K562 (cell line): Measurements from ENCODE around the gene KRT36. TPM values are rescaled to one million over a fixed set of nuclear protein-coding genes. Genes with fewer than 3 reads are reported as not detected.

Experiments used
- ATAC-seq: fragments of 200-7000 bp; cut with Tn5 transposase; 3 replicates; pipeline ENCODE4 v1.9.1; 2020; ENCODE audit warnings: moderate library complexity
- BruUV-seq: library from RNA; stranded (reverse); fragments of 400-500 nt; replicated peaks from 2 replicates; lab custom pipeline; 2021; lab: Mats Ljungman, UMichigan
- CTCF ChIA-PET: fragments of 300-600 bp; formaldehyde crosslinking; extraction: SDS; loops from one replicate; lab custom pipeline; 2021; ENCODE audit warnings: low intra/inter-chr PET ratio; lab: Yijun Ruan, JAX
- POLR2A ChIA-PET: fragments of 300-600, 350-650 bp; sonication (Branson Sonifier 250); formaldehyde crosslinking; extraction: SDS; loops from one replicate; lab custom pipeline; 2021; ENCODE audit warnings: antibody characterized with exemption, inconsistent platforms; lab: Yijun Ruan, JAX
- DNase-seq, 4 experiments: peaks; one replicate each; pipeline versions ENCODE4 v3.0.0 to v3.0.0-alpha.2; 2011 to 2018; ENCODE audit warnings: low spot score in 3 of 4, mixed read lengths in 3 of 4; ENCODE audit errors: extremely low read depth in 1 of 4
- FAIRE-seq: peaks from 2 replicates; lab custom pipeline; 2011; peaks lifted over from hg19 to GRCh38; lab: Jason Lieb, UNC
- H2AFZ ChIP-seq: 2 replicates; pipeline ENCODE4 v1.6.0; 2011; ENCODE audit warnings: low read depth, low read length, control low read depth, inconsistent platforms
- H3K27ac ChIP-seq: fragments of 200-600 bp; 3 replicates; pipeline ENCODE4 v1.8.0; 2011; ENCODE audit warnings: low read depth, mild to moderate bottlenecking, control low read depth, inconsistent platforms, low read length, moderate library complexity, mixed read lengths; ENCODE audit errors: extremely low read depth
- H3K27me3 ChIP-seq, 2 experiments: fragments of 300-600 bp in 1 of 2; 2 replicates in 1 of 2; 3 replicates in 1 of 2; pipeline versions ENCODE4 v1.6.0 to v1.8.0; 2011; ENCODE audit warnings: inconsistent platforms in 2 of 2, low read length in 2 of 2, mild to moderate bottlenecking in 1 of 2, mixed read lengths in 1 of 2, moderate library complexity in 1 of 2; ENCODE audit not compliant: control insufficient read depth in 2 of 2, insufficient read depth in 2 of 2
- H3K36me3 ChIP-seq: fragments of 300-600 bp; 3 replicates; pipeline ENCODE4 v1.8.0; 2011; ENCODE audit warnings: mild to moderate bottlenecking, low read length, inconsistent platforms; ENCODE audit not compliant: control insufficient read depth, insufficient read depth
- H3K4me1 ChIP-seq, 2 experiments: fragments of 200-600 bp in 1 of 2; replicated peaks in 1 of 2; 2 replicates in 1 of 2; 3 replicates in 1 of 2; pipeline versions ENCODE4 v1.5.1 to v1.8.0; 2011; ENCODE audit warnings: inconsistent platforms in 2 of 2, low read length in 2 of 2, mild to moderate bottlenecking in 1 of 2, mixed read lengths in 1 of 2, moderate library complexity in 1 of 2; ENCODE audit not compliant: control insufficient read depth in 2 of 2, insufficient read depth in 2 of 2
- H3K4me2 ChIP-seq: 2 replicates; pipeline ENCODE4 v1.6.1; 2011; ENCODE audit warnings: low read length, control low read depth, inconsistent platforms, mixed read lengths; ENCODE audit not compliant: insufficient read depth
- H3K4me3 ChIP-seq: fragments of 200-600 bp; sonication (generic), shearing (Covaris generic); 2 replicates; pipeline ENCODE4 v1.5.1; 2016; ENCODE audit warnings: control low read depth, inconsistent platforms
- H3K79me2 ChIP-seq: fragments of 200-600 bp; 3 replicates; pipeline ENCODE4 v1.8.0; 2011; ENCODE audit warnings: low read length, inconsistent platforms; ENCODE audit not compliant: control insufficient read depth, insufficient read depth
- H3K9ac ChIP-seq, 2 experiments: 2 replicates each; pipeline versions ENCODE4 v1.6.0 to v1.6.1; 2011; ENCODE audit warnings: low read depth in 2 of 2, low read length in 2 of 2, control low read depth in 1 of 2, inconsistent platforms in 1 of 2, mild to moderate bottlenecking in 1 of 2, mixed read lengths in 1 of 2; ENCODE audit not compliant: insufficient read depth in 1 of 2
- H3K9me1 ChIP-seq: one replicate; pipeline ENCODE4 v1.6.0; 2011; ENCODE audit warnings: inconsistent platforms, mild to moderate bottlenecking, low read length, moderate library complexity; ENCODE audit not compliant: control insufficient read depth, insufficient read depth
- H3K9me3 ChIP-seq: replicated peaks from 2 replicates; pipeline ENCODE4 v1.5.1; 2011; ENCODE audit warnings: low read depth, low read length, inconsistent platforms; ENCODE audit not compliant: control insufficient read depth, insufficient read depth
- H4K20me1 ChIP-seq: replicated peaks from 2 replicates; pipeline ENCODE4 v1.6.1; 2011; ENCODE audit warnings: low read length, inconsistent platforms, mixed read lengths; ENCODE audit not compliant: control insufficient read depth, insufficient read depth
- AFF4 ChIP-seq: sonication (generic); formaldehyde crosslinking; IDR thresholded peaks from 2 replicates; pipeline ENCODE4 v1.8.0; 2023; ENCODE audit warnings: mild to moderate bottlenecking, missing genetic modification reagents
- ASH1L ChIP-seq: fragments of 450-650 bp; IDR thresholded peaks from 2 replicates; pipeline ENCODE4 v1.6.1; 2018; ENCODE audit warnings: borderline replicate concordance, mild to moderate bottlenecking, low read depth; ENCODE audit not compliant: partially characterized antibody
- BRD9 ChIP-seq: fragments of 450-650 bp; IDR thresholded peaks from 2 replicates; pipeline ENCODE4 v1.6.1; 2018; ENCODE audit warnings: low read depth; ENCODE audit not compliant: partially characterized antibody
- CC2D1A ChIP-seq: fragments of 450-650 bp; IDR thresholded peaks from 2 replicates; pipeline ENCODE4 v1.6.1; 2017; ENCODE audit warnings: mild to moderate bottlenecking
- CREBBP ChIP-seq: IDR thresholded peaks from one replicate; pipeline ENCODE4 v1.6.1; 2012; ENCODE audit warnings: low read depth, mild to moderate bottlenecking, control low read depth, inconsistent platforms, low read length
- EHMT2 ChIP-seq: fragments of 450-650 bp; IDR thresholded peaks from 2 replicates; pipeline ENCODE4 v1.6.1; 2018; ENCODE audit warnings: antibody characterized with exemption
- FOXA1 ChIP-seq: fragments of 450-650 bp; IDR thresholded peaks from 2 replicates; pipeline ENCODE4 v1.6.1; 2016; ENCODE audit warnings: mild to moderate bottlenecking, borderline replicate concordance
- SRSF1 ChIP-seq: fragments of 200-400 bp; formaldehyde crosslinking; IDR thresholded peaks from 2 replicates; pipeline ENCODE4 v1.6.1; 2017; ENCODE audit warnings: mild to moderate bottlenecking, low read depth, low read length, moderate library complexity
- TRIM24 ChIP-seq, 2 experiments: fragments of 450-650 bp; IDR thresholded peaks; 2 replicates each; pipeline ENCODE4 v1.6.1; 2016
- ZNF444 ChIP-seq: fragments of 250-450 bp; sonication (Bioruptor Pico); IDR thresholded peaks from 2 replicates; pipeline ENCODE4 v1.4.0; 2020; ENCODE audit warnings: mild to moderate bottlenecking, moderate library complexity
- ZNF511 ChIP-seq: sonication (generic); formaldehyde crosslinking; IDR thresholded peaks from 2 replicates; pipeline ENCODE4 v1.8.0; 2022; ENCODE audit warnings: mild to moderate bottlenecking, missing genetic modification reagents
- ZNF644 ChIP-seq: fragments of 200-800 bp; sonication (Bioruptor generic); IDR thresholded peaks from 2 replicates; pipeline ENCODE4 v1.6.1; 2016; ENCODE audit warnings: low read depth, missing genetic modification characterization, missing compliant biosample characterization
- ZNF655 ChIP-seq: fragments of 250-450 bp; sonication (Bioruptor Pico); IDR thresholded peaks from 2 replicates; pipeline ENCODE4 v1.5.0; 2021
- ZNF75A ChIP-seq: fragments of 450-650 bp; formaldehyde crosslinking; IDR thresholded peaks from 2 replicates; pipeline ENCODE4 v1.4.0; 2020; ENCODE audit warnings: mild to moderate bottlenecking
- WGBS: fragments of 100-300 bp; shearing (Covaris generic); methylation state at CpG from one replicate; pipeline ENCODE4 v1.1.6; 2016; ENCODE audit warnings: low coverage, mixed read lengths; ENCODE audit not compliant: insufficient coverage; ENCODE audit errors: missing lambda C conversion rate; 5-methylcytosine and 5-hydroxymethylcytosine counted together
- in situ Hi-C: fragments of 300-500 bp; cut with MboI; formaldehyde crosslinking; loops from 4 replicates; pipeline ENCODE4 v1.15.0; 2018; ENCODE audit warnings: inconsistent platforms, mixed read lengths
- intact Hi-C: fragments of 100-400 bp; cut with micrococcal nuclease; formaldehyde crosslinking; loops from 2 replicates; pipeline ENCODE4 v1.14.2; 2022
- polyA plus RNA-seq, 8 experiments: library from polyadenylated mRNA; depleted of rRNA in 4 of 8; stranded (reverse) in 5 of 8; unstranded in 3 of 8; fragments of >200 nt; fragmentation: Nextera tagmentation in 2 of 8; fragmentation: Illumina TruSeq in 1 of 8; extraction: Ambion mirVana in 2 of 8; extraction: Trizol in 1 of 8; gene quantifications; 2 replicates each; pipeline versions ENCODE4 v1.2.1 to v1.2.3, GENCODE V29; 2011 to 2014; ENCODE audit warnings: inconsistent platforms in 1 of 8, missing spikeins in 1 of 8
- total RNA-seq, 7 experiments: library from RNA; depleted of rRNA in 6 of 7; stranded (reverse); fragments of >200 nt in 6 of 7; fragmentation: Illumina TruSeq in 2 of 7; extraction: Trizol in 2 of 7; gene quantifications; 2 replicates each; pipeline versions ENCODE4 v1.2.1 to v1.2.3, GENCODE V29; 2011 to 2021; ENCODE audit warnings: low replicate concordance in 1 of 7
- TF ChIP-seq, protein P1 (sequence below): sonication (generic); formaldehyde crosslinking; IDR thresholded peaks from 2 replicates; pipeline ENCODE4 v1.8.0; 2022; ENCODE audit warnings: missing genetic modification reagents, mild to moderate bottlenecking, borderline replicate concordance

Gene KRT36
- total and polyA plus RNA-seq, 9 of the 15 experiments (the other 6 are each of a cell fraction or from before 2014, with no cell fraction given) = 0.04 TPM; not detected in 8

- POLR2A ChIA-PET = no interaction called here
- DNase-seq = no peak
- no peaks in the 10 kb centered on the region for H3K79me2 ChIP-seq
- peaks cover 8 to 9% of the 10 kb centered on the region in 2 experiments; a peak in 3 of 5 replicates for H3K4me1 ChIP-seq
- no peak for FAIRE-seq
- no peak overlapping the region for H3K4me3 ChIP-seq
- peaks cover 17 to 70% of the 10 kb centered on the region in 2 experiments for H3K27me3 ChIP-seq
- no TSS peak for BruUV-seq
- no peak overlapping the region for H2AFZ ChIP-seq
- in situ Hi-C loops (no loop called here), intact Hi-C loops (loop anchor here (10.0 kb wide), 1 partner anchor 184 kb away; no protein-coding TSS in a partner anchor)
- no peak overlapping the region for H3K27ac ChIP-seq
- H4K20me1 ChIP-seq = peaks cover 12% of the 10 kb centered on the region
- ATAC-seq = no peak
- H3K9ac ChIP-seq = no peak overlapping the region
- no peaks in the 10 kb centered on the region for H3K36me3 ChIP-seq
- WGBS = 0% methylated on average over 5 of the region's 10 CpGs
- no peaks in the 10 kb centered on the region for H3K9me1 ChIP-seq
- CTCF ChIA-PET = no interaction called here
- no peaks in the 10 kb centered on the region for H3K9me3 ChIP-seq
- no peak overlapping the region for H3K4me2 ChIP-seq
- TF ChIP-seq EHMT2 = no peak
- no peak for TF ChIP-seq CREBBP
- TF ChIP-seq, protein P1, sequence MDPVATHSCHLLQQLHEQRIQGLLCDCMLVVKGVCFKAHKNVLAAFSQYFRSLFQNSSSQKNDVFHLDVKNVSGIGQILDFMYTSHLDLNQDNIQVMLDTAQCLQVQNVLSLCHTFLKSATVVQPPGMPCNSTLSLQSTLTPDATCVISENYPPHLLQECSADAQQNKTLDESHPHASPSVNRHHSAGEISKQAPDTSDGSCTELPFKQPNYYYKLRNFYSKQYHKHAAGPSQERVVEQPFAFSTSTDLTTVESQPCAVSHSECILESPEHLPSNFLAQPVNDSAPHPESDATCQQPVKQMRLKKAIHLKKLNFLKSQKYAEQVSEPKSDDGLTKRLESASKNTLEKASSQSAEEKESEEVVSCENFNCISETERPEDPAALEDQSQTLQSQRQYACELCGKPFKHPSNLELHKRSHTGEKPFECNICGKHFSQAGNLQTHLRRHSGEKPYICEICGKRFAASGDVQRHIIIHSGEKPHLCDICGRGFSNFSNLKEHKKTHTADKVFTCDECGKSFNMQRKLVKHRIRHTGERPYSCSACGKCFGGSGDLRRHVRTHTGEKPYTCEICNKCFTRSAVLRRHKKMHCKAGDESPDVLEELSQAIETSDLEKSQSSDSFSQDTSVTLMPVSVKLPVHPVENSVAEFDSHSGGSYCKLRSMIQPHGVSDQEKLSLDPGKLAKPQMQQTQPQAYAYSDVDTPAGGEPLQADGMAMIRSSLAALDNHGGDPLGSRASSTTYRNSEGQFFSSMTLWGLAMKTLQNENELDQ = no peak
- no peak for TF ChIP-seq ZNF644 (tag)
- no peak for TF ChIP-seq ZNF655 (CRISPR knock-in tag)
- TF ChIP-seq TRIM24 (IDR thresholded peaks at IDR 0.05) = no peak
- no peak for TF ChIP-seq ZNF75A (CRISPR knock-in tag)
- TF ChIP-seq ZNF444 = no peak
- no peak for TF ChIP-seq BRD9
- TF ChIP-seq FOXA1 = no peak
- no peak for TF ChIP-seq ZNF511
- TF ChIP-seq AFF4 (CRISPR knock-in tag) = no peak
- no peak for TF ChIP-seq SRSF1
- no peak for TF ChIP-seq CC2D1A
- TF ChIP-seq ASH1L = no peak
Observed at GRCh38 chr17:41480581-41480980, 9.1 kb downstream of the KRT36 start.
